Measurements from ENCODE around the gene RYR3.

GRCh38 chr15:33293713-33294334 is 16.9 kb upstream of the RYR3 start:
- TF ChIP-seq POLR2A (IDR thresholded peaks at IDR 0.05) (no peak), CTCF (IDR thresholded peaks at IDR 0.05) (no peak)
